Amniotic epithelial cell (primary cell): ENCODE data around the gene TSPAN7.

Source experiments
- DNase-seq: peaks from one replicate; pipeline ENCODE4 v3.0.0-alpha.2; 2010; ENCODE audit warnings: low read depth

The TSPAN7 gene

DNA sequence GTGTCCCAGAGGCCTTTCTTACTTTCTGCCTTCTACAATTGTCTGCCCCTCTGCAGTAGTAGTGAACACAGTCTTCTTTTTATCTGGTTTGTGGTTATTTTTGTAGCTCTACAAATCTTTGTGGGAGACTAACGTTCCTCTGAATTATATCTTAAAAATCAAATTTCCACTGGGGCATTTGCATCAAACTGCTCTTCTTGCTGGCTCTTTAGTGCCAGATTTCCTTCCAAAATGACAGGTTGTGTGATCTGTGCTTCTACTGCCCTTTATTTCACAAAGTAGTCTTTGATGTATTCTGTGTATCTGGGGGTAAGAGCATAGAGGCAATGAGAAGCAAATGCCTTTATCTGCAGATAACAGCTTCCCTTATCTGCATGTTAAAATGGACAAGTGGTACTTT lies 34.5 kb downstream of the TSPAN7 start:
- DNase-seq = no peak

- DNase-seq = no peak
These were observed 35.6 kb downstream of the TSPAN7 start for GRCh38 chrX:38596939-38597338.

DNA sequence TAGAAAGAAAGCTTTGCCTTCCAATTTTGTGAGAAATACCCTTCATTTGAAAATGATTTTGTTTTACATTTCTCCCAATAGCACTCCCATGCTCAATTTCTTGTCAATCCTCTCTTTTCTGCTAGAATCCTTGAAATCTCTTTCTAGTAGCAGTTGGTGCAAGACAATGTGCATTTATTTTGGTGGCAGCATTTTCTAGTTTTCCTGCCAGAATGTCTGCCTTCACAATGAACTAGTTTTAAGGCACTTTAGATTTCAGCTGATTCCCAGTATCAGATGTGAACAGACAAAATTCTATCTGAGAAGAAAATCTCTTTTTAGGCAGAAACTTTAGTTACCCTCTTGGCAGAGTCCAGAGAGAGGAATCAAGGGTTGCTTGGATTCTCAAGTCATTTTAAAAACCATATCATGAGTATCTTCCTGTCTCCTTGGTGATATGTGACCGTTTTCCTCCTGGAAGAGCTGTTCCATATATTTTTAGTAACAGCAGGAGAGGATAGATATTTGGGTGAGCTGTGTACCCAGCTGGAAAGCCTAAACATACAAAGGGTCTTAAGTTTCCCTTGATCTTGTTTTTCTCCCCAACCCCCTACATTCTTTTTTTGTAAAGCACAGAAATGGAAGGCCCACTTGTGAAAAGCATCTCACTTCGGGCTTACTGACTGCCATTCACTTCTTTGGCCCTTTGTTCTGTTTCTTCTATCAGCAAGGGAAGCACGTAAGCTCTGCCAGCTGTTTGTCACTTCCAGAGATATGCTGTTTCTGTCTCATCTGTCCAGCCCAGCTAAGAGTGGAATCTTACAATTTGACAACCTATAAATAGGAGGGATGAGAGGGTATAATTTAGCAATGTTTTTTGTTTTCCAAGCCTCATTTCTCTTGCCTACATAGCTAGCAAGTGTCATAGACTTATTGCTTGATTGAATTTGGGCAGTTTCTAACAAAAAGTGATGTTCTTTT lies 38.7 kb downstream of the TSPAN7 start:
- DNase-seq = no peak

- DNase-seq = no peak
These were observed 40.5 kb downstream of the TSPAN7 start for GRCh38 chrX:38601866-38602265.

DNA sequence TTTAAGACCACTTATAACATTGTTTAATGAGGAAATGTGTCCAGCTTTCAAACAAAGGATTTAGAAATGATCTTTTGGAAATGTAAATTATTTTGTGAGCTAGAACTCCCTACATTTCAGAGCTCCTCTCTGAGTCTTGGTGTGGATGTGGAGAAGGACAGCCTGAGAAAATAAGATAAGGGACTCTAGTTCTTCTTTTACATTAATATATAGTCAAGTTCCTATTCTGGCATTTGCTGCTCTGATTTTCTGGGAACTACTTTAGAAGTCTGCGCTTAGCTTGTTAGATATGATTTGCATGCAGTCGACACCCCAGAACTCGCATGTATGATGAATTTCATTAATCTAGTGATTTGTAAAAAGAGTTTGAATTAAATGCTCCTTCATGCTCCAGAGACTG lies 45.5 kb downstream of the TSPAN7 start:
- DNase-seq = no peak

DNA sequence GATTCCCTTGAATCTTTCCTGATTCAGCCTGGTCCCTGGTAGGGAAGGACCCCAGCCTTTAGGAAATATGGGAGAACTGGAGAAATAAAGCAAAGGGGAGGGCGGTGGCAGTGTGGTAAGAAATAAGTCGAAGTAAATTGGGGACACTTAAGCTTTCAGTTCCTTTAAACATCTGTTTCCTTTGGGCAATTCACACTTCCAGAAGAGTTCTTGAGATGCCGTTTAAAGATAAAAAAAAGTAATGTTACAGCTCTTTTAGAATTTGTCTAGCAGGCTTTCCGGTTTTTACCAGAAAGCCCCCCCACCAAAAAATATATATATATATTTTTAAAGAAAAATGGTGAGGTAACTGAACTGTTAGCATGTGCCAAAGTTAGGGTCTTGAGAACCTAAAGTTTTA lies 46.6 kb downstream of the TSPAN7 start:
- DNase-seq = no peak

DNA sequence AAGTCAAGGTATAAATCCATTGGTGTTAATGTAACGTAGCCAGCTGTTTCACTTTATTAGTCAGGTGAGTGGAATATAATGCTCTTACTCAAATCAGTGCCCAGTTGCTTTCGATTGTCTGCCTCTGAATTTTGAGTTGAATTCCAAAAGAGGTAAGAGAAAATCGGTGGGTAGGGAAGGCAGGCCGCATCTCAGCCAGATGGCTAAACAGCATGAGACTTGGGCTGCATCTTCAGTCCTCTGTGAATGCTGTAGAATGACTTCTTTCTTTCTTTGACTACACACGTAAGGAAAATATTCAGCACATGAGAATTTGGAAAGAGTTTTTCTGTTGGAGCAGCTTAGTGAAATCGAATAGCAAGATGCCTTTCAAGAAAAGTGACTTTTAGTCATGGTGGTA lies 49.5 kb downstream of the TSPAN7 start:
- DNase-seq = no peak

DNA sequence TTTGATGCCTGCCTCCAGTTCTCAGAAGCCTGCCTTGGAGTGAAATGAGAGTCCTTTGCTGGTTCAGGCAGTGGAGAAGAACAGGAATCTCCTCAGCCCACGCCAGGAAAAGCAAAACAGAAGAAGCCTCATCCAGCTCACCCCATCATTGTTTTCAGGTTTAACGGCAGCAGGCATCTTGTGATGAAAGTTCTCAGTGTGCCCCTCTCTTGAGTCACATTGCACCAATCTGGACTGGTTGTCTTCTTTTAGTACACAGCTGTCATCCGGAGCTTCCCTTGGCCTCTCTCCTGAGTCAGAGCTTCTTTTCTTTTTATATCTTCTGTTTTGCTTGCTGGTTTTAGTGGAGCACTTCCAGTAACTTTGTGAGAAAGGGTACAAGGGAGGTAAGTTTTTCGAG lies 50.9 kb downstream of the TSPAN7 start:
- DNase-seq = no peak

DNA sequence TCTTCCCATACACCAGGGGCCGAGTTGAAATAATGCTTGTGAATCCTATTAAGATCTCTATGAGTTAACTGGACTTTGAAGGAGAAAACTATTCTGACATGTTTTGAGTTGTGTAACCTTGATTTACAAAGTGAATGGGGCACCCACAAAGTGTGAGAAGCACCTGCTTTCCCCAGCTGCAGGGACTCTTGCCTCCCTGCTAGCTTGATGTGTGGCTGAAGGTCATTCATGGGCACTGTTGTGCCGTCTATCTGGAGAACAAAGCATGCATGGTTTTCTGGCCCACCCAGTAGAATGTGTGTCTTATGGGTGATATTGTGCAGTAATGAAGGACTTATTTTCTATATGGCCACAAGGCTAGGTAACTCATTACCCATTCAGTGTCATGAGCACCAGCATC lies 53.1 kb downstream of the TSPAN7 start:
- DNase-seq = no peak

GRCh38 chrX:38616904-38617303 lies 55.6 kb downstream of the TSPAN7 start:
- no peak for DNase-seq

GRCh38 chrX:38618180-38618579 lies 56.8 kb downstream of the TSPAN7 start:
- no peak for DNase-seq

GRCh38 chrX:38620623-38621022 lies 59.3 kb downstream of the TSPAN7 start:
- DNase-seq = no peak

- no peak for DNase-seq
These were observed 65.0 kb downstream of the TSPAN7 start for GRCh38 chrX:38626296-38626695.

GRCh38 chrX:38627683-38628082 lies 66.3 kb downstream of the TSPAN7 start:
- peak; percentile 2 for DNase-seq

- DNase-seq = no peak
These were observed 67.2 kb downstream of the TSPAN7 start for GRCh38 chrX:38628587-38628986.

GRCh38 chrX:38632516-38632915 lies 71.2 kb downstream of the TSPAN7 start:
- DNase-seq = no peak

DNA sequence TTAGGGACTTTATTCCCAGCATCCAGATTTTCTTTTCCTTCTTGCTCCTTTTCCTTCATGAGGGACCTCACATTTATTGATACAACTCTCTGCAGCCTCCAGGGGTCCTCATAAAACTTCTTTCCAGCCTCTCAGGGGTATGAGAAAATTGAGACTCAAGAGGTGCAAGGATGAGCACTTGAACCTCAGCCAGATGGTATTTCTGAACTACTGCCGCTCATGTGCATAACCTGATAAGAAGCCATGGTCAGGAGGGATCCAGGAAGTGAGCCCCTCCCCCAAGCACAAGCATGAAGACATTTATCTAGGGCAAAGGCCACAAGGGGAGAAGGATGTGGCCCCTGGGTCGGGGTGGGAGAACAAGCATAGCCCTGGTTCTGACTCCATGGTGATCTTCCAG lies 73.3 kb downstream of the TSPAN7 start:
- no peak for DNase-seq

DNA sequence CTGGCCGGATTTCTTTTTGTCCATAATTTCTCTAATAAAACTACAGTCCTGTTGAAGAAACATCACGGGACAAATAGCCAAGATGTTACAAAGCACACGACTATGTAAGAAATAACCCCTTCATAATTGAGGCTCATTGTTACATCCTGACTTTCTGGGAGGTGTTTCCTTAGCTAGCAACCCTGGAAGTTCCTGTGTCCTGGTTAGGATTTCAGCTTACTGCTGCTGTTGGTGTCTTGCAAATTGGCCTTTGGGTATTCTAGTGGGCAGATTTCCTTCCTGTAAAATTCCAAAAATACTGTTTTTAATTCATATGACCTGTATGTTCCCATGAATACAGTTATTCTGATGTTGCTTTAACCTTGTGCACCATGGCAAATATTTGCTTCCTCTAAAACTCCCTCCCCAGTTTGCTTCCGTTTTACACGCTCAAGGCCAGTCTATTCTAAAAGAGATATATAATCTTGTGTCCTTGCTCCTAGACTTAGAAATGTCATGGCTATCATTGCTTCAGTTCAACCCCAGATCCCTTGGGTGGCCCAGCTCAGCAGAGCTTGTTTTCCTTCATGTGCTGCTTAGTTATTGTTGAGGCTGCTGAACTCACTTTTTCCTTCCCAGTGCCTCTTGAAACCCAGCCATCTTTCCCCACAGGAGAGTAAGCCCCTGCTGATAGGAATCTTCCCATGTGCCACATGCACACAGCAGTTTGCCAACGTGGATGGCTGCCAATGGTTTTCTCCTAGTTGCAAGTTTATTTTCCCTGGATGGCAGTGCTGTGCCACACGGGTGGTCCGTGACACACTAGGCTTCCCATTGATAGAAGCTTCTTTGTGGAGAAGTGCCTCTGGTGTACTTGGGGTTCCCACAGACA lies 75.8 kb downstream of the TSPAN7 start:
- DNase-seq = no peak

DNA sequence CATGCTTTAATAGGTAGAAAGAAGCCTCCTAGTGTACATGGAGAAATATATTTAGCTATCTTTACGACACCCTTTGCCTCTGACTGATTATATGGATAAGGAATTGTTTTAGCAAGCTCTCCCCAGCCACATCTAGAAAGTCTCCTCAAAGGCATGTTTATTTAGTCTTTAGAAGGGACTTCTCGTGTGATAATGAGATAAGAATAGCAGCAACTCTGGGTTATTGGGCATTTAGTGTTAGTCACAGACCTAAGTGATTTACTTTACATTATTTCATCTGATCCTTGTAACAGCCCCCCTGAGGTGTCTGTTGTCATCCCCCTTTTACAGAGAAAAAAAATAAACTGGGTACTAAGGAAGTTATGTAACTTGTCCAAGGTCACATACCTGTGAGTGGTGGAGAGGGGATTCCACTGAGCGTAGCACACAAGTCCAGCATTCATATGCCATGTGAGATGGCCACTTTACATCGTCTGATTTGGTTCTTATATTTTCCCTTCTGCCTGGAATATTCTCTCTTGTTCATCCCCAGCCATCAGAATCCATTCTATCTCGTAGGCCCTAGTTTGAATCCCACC lies 77.7 kb downstream of the TSPAN7 start:
- DNase-seq = no peak

DNA sequence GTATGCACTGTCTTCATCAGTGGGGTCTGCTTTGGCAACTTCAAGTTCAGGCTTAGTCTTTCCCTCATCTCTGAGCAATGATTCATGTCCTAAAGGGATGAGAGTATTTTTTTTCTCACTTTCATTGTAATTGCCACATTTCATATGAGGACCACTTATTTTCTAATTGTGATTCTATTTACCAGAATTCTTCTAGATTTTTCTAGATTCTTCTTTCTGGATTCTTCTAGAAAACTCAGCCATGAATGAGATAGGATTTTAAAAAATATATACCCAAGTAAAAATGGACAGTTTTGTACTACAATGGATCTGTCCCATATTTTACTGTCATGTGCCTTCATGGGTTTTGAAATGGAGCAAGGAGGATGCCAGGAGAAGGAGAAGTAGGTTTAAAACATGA lies 78.4 kb downstream of the TSPAN7 start:
- DNase-seq = no peak

- no peak for DNase-seq
These were observed 79.9 kb downstream of the TSPAN7 start for GRCh38 chrX:38641197-38641596.

DNA sequence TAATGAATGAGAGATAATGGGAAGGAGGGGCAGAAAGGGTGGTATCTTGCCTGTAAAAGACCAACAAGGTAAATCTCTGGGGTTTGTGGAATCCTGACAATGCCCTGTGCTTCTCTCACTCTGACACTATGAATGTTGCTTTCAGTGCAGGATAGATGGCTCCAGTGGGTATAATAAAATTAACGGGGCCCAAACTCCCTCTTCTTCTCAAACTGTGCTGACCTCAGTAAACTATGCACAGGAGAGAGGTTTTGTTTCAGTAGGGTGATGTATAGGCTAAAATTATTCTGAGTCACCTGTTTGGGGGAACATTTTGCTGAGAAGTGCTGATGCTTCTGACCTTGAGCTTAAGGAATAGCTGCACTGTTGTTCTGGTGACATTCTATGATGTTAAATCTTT lies 82.6 kb downstream of the TSPAN7 start:
- DNase-seq = no peak

GRCh38 chrX:38646129-38646528 lies 84.8 kb downstream of the TSPAN7 start:
- DNase-seq = no peak
